B cell (primary cell): ENCODE measurements around the gene KCND3. TPM values are rescaled to one million over a fixed set of nuclear protein-coding genes. Genes with fewer than 3 reads are reported as not detected.
A peak's percentile ranks its signal among the peaks of the same experiment; 100 is the strongest.

Experiments used
- ATAC-seq: fragments of 200-7000 bp; cut with Tn5 transposase; one replicate; pipeline ENCODE4 v1.10.0; 2021; ENCODE audit warnings: low read depth, mild to moderate bottlenecking, moderate number of reproducible peaks, moderate library complexity
- CTCF ChIA-PET: fragments of 350-600 bp; sonication (Branson Sonifier 250); formaldehyde crosslinking; loops from one replicate; lab custom pipeline; 2021; ENCODE audit warnings: antibody characterized with exemption, inconsistent platforms; lab: Charles Lee
- POLR2A ChIA-PET: fragments of 350-600 bp; sonication (Branson Sonifier 250); formaldehyde crosslinking; loops from one replicate; lab custom pipeline; 2021; ENCODE audit warnings: antibody characterized with exemption; lab: Charles Lee
- DNase-seq: peaks from one replicate; pipeline ENCODE4 v3.0.0; 2013
- H2AFZ ChIP-seq: 2 replicates; pipeline ENCODE4 v1.6.1; 2012; ENCODE audit warnings: mild to moderate bottlenecking, low read depth, low read length; ENCODE audit not compliant: insufficient read depth, poor library complexity, severe bottlenecking
- H3K27ac ChIP-seq, 2 donors: 1 replicate in 1 of 2; 2 replicates in 1 of 2; pipeline ENCODE4 v1.5.1; 2012 to 2013; ENCODE audit warnings: low read length in 2 of 2, mild to moderate bottlenecking in 2 of 2, moderate library complexity in 1 of 2
- H3K27me3 ChIP-seq, 4 experiments: fragments of 200-600 bp in 1 of 4; sonication (generic) in 1 of 4; replicated peaks in 1 of 4; 1 replicate in 2 of 4; 2 replicates in 2 of 4; pipeline versions ENCODE4 v1.6.1 to v1.7.0; 2013 to 2016; ENCODE audit warnings: low read length in 3 of 4, mild to moderate bottlenecking in 2 of 4, mixed read lengths in 1 of 4, moderate library complexity in 1 of 4; ENCODE audit not compliant: insufficient read depth in 4 of 4, control insufficient read depth in 3 of 4; ENCODE audit errors: control extremely low read depth in 1 of 4
- H3K36me3 ChIP-seq, 2 experiments: replicated peaks in 1 of 2; 1 replicate in 1 of 2; 2 replicates in 1 of 2; pipeline versions ENCODE4 v1.6.1 to v1.7.1; 2013; ENCODE audit warnings: low read length in 1 of 2; ENCODE audit not compliant: insufficient read depth in 2 of 2, control insufficient read depth in 1 of 2; ENCODE audit errors: control extremely low read depth in 1 of 2, extremely low read depth in 1 of 2
- H3K4me1 ChIP-seq, 2 donors: fragments of 200-600 bp in 1 of 2; sonication (generic) in 1 of 2; 1 replicate in 1 of 2; 2 replicates in 1 of 2; pipeline versions ENCODE4 v1.5.1 to v1.6.1; 2013 to 2017; ENCODE audit warnings: low read length in 2 of 2; ENCODE audit not compliant: control insufficient read depth in 2 of 2, insufficient read depth in 2 of 2
- H3K4me2 ChIP-seq: replicated peaks from 2 replicates; pipeline ENCODE3; 2012; ENCODE audit warnings: mild to moderate bottlenecking, low read depth, low read length; ENCODE audit not compliant: poor library complexity, severe bottlenecking
- H3K4me3 ChIP-seq, 5 experiments: fragments of 200-600 bp in 1 of 5; sonication (generic) in 1 of 5; 1 replicate in 3 of 5; 2 replicates in 2 of 5; pipeline versions ENCODE4 v1.5.1 to v1.7.0; 2011 to 2016; ENCODE audit warnings: low read length in 4 of 5, mild to moderate bottlenecking in 4 of 5, low read depth in 2 of 5, control low read depth in 1 of 5, moderate library complexity in 1 of 5; ENCODE audit not compliant: insufficient read depth in 1 of 5; ENCODE audit errors: control extremely low read depth in 1 of 5, extremely low read depth in 1 of 5
- H3K79me2 ChIP-seq: fragments of 200-600 bp; sonication (generic); one replicate; pipeline ENCODE4 v1.6.0; 2016; ENCODE audit warnings: low read length; ENCODE audit not compliant: control insufficient read depth, insufficient read depth
- H3K9ac ChIP-seq: fragments of 200-600 bp; sonication (generic); 2 replicates; pipeline ENCODE4 v1.6.1; 2017; ENCODE audit warnings: mild to moderate bottlenecking, low read length, moderate library complexity
- H3K9me3 ChIP-seq, 3 donors: one replicate each; pipeline versions ENCODE4 v1.6.1 to v1.7.1; 2013; ENCODE audit warnings: low read length in 2 of 3; ENCODE audit not compliant: control insufficient read depth in 2 of 3, insufficient read depth in 1 of 3; ENCODE audit errors: control extremely low read depth in 1 of 3
- H4K20me1 ChIP-seq: 2 replicates; pipeline ENCODE4 v1.6.0; 2012; ENCODE audit warnings: mild to moderate bottlenecking, low read length; ENCODE audit not compliant: insufficient read depth, control insufficient read depth, poor library complexity, severe bottlenecking
- H3K27ac Mint-ChIP-seq: one replicate; pipeline ENCODE4 v1.8.0; 2021; ENCODE audit warnings: mixed read lengths
- H3K27me3 Mint-ChIP-seq: one replicate; pipeline ENCODE4 v1.8.0; 2021; ENCODE audit warnings: mixed read lengths
- H3K4me1 Mint-ChIP-seq: one replicate; pipeline ENCODE4 v1.8.0; 2021; ENCODE audit warnings: mixed read lengths
- H3K4me3 Mint-ChIP-seq: one replicate; pipeline ENCODE4 v1.8.0; 2021; ENCODE audit warnings: mixed read lengths
- H3K9me3 Mint-ChIP-seq: one replicate; pipeline ENCODE4 v1.8.0; 2022; ENCODE audit warnings: mixed read lengths; ENCODE audit not compliant: insufficient read depth
- EZH2 ChIP-seq: IDR thresholded peaks from 2 replicates; pipeline ENCODE4 v1.6.1; 2012; ENCODE audit warnings: borderline replicate concordance, low read depth, mild to moderate bottlenecking, moderate library complexity, low read length; ENCODE audit not compliant: insufficient read depth, poor library complexity, severe bottlenecking
- WGBS: methylation state at CpG from one replicate; pipeline ENCODE4 v1.1.5; 2013; ENCODE audit warnings: missing lambda C conversion rate; ENCODE audit not compliant: insufficient coverage; 5-methylcytosine and 5-hydroxymethylcytosine counted together
- intact Hi-C: fragments of 100-400 bp; cut with micrococcal nuclease; formaldehyde crosslinking; loops from one replicate; pipeline ENCODE4 v1.10.0; 2022
- polyA plus RNA-seq: library from polyadenylated mRNA; depleted of rRNA; stranded (reverse); fragments of >200 nt; gene quantifications from 2 replicates; pipeline ENCODE4 v1.2.3, GENCODE V29; 2012
- total RNA-seq, 2 donors: library from RNA; stranded (reverse); fragments of 120-200 nt in 1 of 2; gene quantifications; 1 replicate in 1 of 2; 2 replicates in 1 of 2; pipeline versions ENCODE4 v1.2.3 to v1.2.4, GENCODE V29; 2013 to 2022
- TF ChIP-seq, protein P1 (sequence below): fragments of 200-600 bp; IDR thresholded peaks from one replicate; pipeline ENCODE4 v1.8.0; 2022; ENCODE audit warnings: antibody characterized with exemption, mild to moderate bottlenecking

Gene KCND3
- total and polyA plus RNA-seq, 2 donors (not counting 1 experiment from before 2014, with no cell fraction given) = 0.07 TPM; not detected in 1

DNA sequence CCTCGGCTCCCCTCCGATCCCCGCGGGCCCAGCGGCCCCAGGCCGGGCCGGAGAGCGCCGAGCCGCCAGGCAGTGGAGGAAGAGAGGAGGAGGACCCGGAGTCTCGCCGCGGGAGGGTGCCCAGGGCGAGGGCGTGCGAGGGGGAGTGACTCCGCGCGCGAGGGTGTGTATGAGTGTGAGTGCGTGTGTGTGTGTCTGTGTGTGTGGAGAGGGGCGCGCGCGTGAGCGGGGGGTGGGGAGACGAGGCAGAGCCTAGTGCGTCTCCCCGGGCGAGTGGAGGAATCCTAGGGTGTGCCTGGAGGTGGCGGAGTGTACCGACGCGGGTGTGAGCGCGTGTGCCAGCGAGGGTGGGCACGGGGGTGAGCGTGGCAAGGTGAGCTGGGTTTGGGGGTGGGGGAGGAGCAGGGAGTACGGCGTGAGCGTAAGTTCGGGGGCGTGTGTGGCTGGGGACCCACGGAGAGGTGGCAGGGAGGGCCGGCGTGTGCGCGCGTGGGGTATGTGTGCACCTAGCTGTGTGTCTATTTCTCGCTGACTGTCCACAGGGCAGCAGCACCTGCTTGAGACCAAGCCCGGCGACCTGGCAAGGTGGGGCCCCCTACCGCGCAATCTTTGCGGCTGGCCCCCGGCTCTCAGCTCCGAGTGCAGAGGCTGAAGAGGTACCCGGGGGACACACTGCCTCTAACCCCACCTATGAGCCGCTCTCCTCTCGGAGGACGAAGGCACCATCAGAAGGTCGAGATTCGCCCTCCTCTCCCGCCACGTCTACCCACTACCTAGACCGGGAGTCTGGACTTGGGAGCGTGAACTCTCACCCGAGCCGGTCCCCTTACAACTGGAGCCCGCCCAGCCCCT lies 784 bp upstream of the KCND3 start:
- no peak for ATAC-seq
- Histone ChIP-seq H4K20me1 (no peaks in the 10 kb centered on the region), H3K27ac (no peak overlapping the region), H3K9ac (peak overlapping the region; percentile 42), H3K27me3 (peaks cover 0 to 75% (median 26%) of the 10 kb centered on the region in 4 experiments), H2AFZ (peak overlapping the region; percentile 33), H3K36me3 (no peaks in the 10 kb centered on the region), H3K79me2 (no peaks in the 10 kb centered on the region), H3K4me2 (peak overlapping the region; percentile 78), H3K4me1 (peaks cover 20 to 24% of the 10 kb centered on the region in 2 donors), H3K4me3 (peak overlapping the region in 3 of 5 experiments; percentile 9 to 44 (median 35)), H3K9me3 (no peaks in the 10 kb centered on the region)
- H3K9me3 Mint-ChIP-seq = no peaks in the 10 kb centered on the region
- peaks cover 62% of the 10 kb centered on the region for H3K27me3 Mint-ChIP-seq
- H3K27ac Mint-ChIP-seq = peak overlapping the region; percentile 15
- 3% methylated on average over 69 of the region's 72 CpGs for WGBS
- DNase-seq = peak; percentile 26
- ChIA-PET CTCF (no interaction called here), POLR2A (no interaction called here)
- H3K4me3 Mint-ChIP-seq = peak overlapping the region; percentile 80
- TF ChIP-seq, protein P1, sequence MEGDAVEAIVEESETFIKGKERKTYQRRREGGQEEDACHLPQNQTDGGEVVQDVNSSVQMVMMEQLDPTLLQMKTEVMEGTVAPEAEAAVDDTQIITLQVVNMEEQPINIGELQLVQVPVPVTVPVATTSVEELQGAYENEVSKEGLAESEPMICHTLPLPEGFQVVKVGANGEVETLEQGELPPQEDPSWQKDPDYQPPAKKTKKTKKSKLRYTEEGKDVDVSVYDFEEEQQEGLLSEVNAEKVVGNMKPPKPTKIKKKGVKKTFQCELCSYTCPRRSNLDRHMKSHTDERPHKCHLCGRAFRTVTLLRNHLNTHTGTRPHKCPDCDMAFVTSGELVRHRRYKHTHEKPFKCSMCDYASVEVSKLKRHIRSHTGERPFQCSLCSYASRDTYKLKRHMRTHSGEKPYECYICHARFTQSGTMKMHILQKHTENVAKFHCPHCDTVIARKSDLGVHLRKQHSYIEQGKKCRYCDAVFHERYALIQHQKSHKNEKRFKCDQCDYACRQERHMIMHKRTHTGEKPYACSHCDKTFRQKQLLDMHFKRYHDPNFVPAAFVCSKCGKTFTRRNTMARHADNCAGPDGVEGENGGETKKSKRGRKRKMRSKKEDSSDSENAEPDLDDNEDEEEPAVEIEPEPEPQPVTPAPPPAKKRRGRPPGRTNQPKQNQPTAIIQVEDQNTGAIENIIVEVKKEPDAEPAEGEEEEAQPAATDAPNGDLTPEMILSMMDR = no peak
- no peak for TF ChIP-seq EZH2
- H3K4me1 Mint-ChIP-seq = peaks cover 20% of the 10 kb centered on the region
- intact Hi-C loops = no loop called here
